22Rv1 (cell line): ENCODE data around the gene MRPL1.

ENCODE experiments used
- ZFX ChIP-seq: fragments of 450-650 bp; IDR thresholded peaks from 2 replicates; pipeline ENCODE4 v1.6.1; 2017; ENCODE audit warnings: antibody characterized with exemption, borderline replicate concordance
- TF ChIP-seq, protein P1 (sequence below): fragments of 450-650 bp; IDR thresholded peaks from 2 replicates; pipeline ENCODE4 v1.5.1; 2017; ENCODE audit warnings: mild to moderate bottlenecking

DNA sequence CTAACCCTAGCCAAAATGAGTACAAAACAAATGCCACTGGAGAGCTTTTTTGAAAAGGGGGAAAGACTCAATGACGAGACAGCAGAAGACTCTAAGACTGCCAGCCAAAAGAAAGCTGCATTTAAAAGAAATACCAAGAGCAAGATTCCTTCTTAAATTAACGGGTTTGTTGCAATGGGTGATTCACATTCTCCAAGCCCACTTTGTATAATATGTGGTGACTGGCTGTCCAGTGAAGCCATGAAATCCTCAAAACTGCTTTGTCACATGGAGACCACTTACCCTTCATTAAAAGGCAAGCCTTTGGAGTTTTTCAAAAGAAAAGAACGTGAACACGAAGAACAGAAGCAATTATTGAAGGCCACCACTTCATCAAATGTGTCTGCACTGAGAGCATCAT, 68.2 kb downstream of the MRPL1 start:
- TF ChIP-seq, protein P1, sequence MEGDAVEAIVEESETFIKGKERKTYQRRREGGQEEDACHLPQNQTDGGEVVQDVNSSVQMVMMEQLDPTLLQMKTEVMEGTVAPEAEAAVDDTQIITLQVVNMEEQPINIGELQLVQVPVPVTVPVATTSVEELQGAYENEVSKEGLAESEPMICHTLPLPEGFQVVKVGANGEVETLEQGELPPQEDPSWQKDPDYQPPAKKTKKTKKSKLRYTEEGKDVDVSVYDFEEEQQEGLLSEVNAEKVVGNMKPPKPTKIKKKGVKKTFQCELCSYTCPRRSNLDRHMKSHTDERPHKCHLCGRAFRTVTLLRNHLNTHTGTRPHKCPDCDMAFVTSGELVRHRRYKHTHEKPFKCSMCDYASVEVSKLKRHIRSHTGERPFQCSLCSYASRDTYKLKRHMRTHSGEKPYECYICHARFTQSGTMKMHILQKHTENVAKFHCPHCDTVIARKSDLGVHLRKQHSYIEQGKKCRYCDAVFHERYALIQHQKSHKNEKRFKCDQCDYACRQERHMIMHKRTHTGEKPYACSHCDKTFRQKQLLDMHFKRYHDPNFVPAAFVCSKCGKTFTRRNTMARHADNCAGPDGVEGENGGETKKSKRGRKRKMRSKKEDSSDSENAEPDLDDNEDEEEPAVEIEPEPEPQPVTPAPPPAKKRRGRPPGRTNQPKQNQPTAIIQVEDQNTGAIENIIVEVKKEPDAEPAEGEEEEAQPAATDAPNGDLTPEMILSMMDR, result no peak
- no peak for TF ChIP-seq ZFX
